Sigmoid colon (tissue), 7 donors: ENCODE data around the gene SLC25A24. TPM values are rescaled to one million over a fixed set of nuclear protein-coding genes. Genes with fewer than 3 reads are reported as not detected.
"Not testable (repeated sequence)": the region's sequence is repeated elsewhere in the genome, so short reads cannot be mapped to it uniquely, and the experiment has no call there.

ENCODE experiments used
- DNase-seq: peaks from one replicate; pipeline ENCODE4 v3.0.0-alpha.2; 2019
- H3K27ac ChIP-seq, 4 donors: fragments of 200-600 bp; sonication (generic); one replicate each; pipeline ENCODE4 v1.5.1; 2016 to 2019; ENCODE audit warnings: mild to moderate bottlenecking in 1 of 4
- H3K27me3 ChIP-seq, 3 donors: fragments of 200-600 bp; sonication (generic); one replicate each; pipeline ENCODE4 v1.5.1; 2019; ENCODE audit warnings: mild to moderate bottlenecking in 1 of 3
- H3K36me3 ChIP-seq, 4 donors: fragments of 200-600 bp; sonication (generic); one replicate each; pipeline ENCODE4 v1.5.1; 2016 to 2019
- H3K4me1 ChIP-seq, 4 donors: fragments of 200-600 bp; sonication (generic); one replicate each; pipeline ENCODE4 v1.5.1; 2017 to 2019
- H3K4me3 ChIP-seq, 4 donors: fragments of 200-600 bp; sonication (generic); one replicate each; pipeline ENCODE4 v1.5.1; 2017 to 2019; ENCODE audit warnings: mild to moderate bottlenecking in 2 of 4, moderate library complexity in 1 of 4
- H3K9me3 ChIP-seq, 4 donors: fragments of 200-600 bp in 3 of 4; sonication (generic) in 3 of 4; one replicate each; pipeline versions ENCODE4 v1.5.1 to v1.6.1; 2013 to 2019
- CTCF ChIP-seq, 4 experiments: fragments of 450-650 bp in 3 of 4; fragments of 200-600 bp in 1 of 4; IDR thresholded peaks; one replicate each; pipeline ENCODE4 v1.5.1; 2016 to 2019; ENCODE audit warnings: antibody characterized with exemption in 4 of 4, mild to moderate bottlenecking in 3 of 4, moderate library complexity in 2 of 4
- EP300 ChIP-seq, 4 donors: sonication (generic); formaldehyde crosslinking; IDR thresholded peaks; one replicate each; pipeline ENCODE4 v1.6.1; 2017; ENCODE audit warnings: antibody characterized with exemption in 4 of 4
- POLR2A ChIP-seq, 2 donors: fragments of 450-650 bp; IDR thresholded peaks; one replicate each; pipeline ENCODE4 v1.6.1; 2016; ENCODE audit warnings: antibody characterized with exemption in 2 of 2, mild to moderate bottlenecking in 2 of 2, moderate library complexity in 2 of 2
- POLR2AphosphoS5 ChIP-seq, 4 donors: sonication (generic); formaldehyde crosslinking; IDR thresholded peaks; one replicate each; pipeline ENCODE4 v1.6.1; 2017; ENCODE audit warnings: antibody characterized with exemption in 4 of 4
- WGBS, 2 donors: extraction: QIAGEN DNeasy Blood & Tissue Kit; methylation state at CpG; one replicate each; pipeline ENCODE4 v1.1.7; 2013; 5-methylcytosine and 5-hydroxymethylcytosine counted together
- intact Hi-C: fragments of 100-400 bp; cut with DNase I; formaldehyde crosslinking; loops from one replicate; pipeline ENCODE4 v1.15.1; 2023
- polyA plus RNA-seq, 3 donors: library from polyadenylated mRNA; stranded (reverse); fragments of 200-250 nt; gene quantifications; one replicate each; pipeline ENCODE4 v1.2.3, GENCODE V29; 2013
- total RNA-seq, 4 donors: library from RNA; depleted of rRNA; stranded (reverse); fragments of >200 nt; gene quantifications; one replicate each; pipeline ENCODE4 v1.1.0, GENCODE V29; 2016
- donor health status: healthy with polysubstance abuse.
- donor health status: Bipolar disorder and iron deficiency.
- donor health status: healthy.

The SLC25A24 gene
- total and polyA plus RNA-seq, 7 donors: 20.2 to 47.6 (median 28.5) TPM

GRCh38 chr1:108208724-108209446 lies 8.7 kb upstream of the SLC25A24 start:
- H3K4me1 ChIP-seq: no peaks in the 10 kb centered on the region
- 74 to 80% methylated on average over 11 of the region's 11 CpGs for WGBS, 2 donors
- TF ChIP-seq CTCF (IDR thresholded peaks at IDR 0.05): no peak
- TF ChIP-seq EP300 (IDR thresholded peaks at IDR 0.05): no peak
- TF ChIP-seq POLR2A (IDR thresholded peaks at IDR 0.05): no peak
- no peak for TF ChIP-seq POLR2AphosphoS5 (IDR thresholded peaks at IDR 0.05)
- no peak for DNase-seq
- H3K27me3 ChIP-seq: peaks cover 0 to 13% (median 0%) of the 10 kb centered on the region in 3 donors
- no peaks in the 10 kb centered on the region for H3K36me3 ChIP-seq
- H3K27ac ChIP-seq: no peak overlapping the region
- intact Hi-C loops: no loop called here
- H3K4me3 ChIP-seq: no peak overlapping the region
- H3K9me3 ChIP-seq: no peaks in the 10 kb centered on the region

- H3K36me3 ChIP-seq, DNase-seq: not testable (repeated sequence)
- WGBS, 2 donors: 75 to 87% methylated on average over 3 of the region's 3 CpGs
Measured at GRCh38 chr1:108203582-108203981, 3.4 kb upstream of the SLC25A24 start.

GRCh38 chr1:108201687-108202086 lies 1.5 kb upstream of the SLC25A24 start:
- no peak overlapping the region for H3K27ac ChIP-seq
- WGBS, 2 donors: 80 to 90% methylated on average over 5 of the region's 5 CpGs
- no peak for DNase-seq
- no peak overlapping the region for H3K4me3 ChIP-seq
- TF ChIP-seq EP300 (IDR thresholded peaks at IDR 0.05): no peak
- no peak for TF ChIP-seq POLR2AphosphoS5 (IDR thresholded peaks at IDR 0.05)
- TF ChIP-seq CTCF (IDR thresholded peaks at IDR 0.05): no peak
- TF ChIP-seq POLR2A (IDR thresholded peaks at IDR 0.05): no peak
- intact Hi-C loops: no loop called here
- H3K36me3 ChIP-seq: no peaks in the 10 kb centered on the region
- no peaks in the 10 kb centered on the region for H3K27me3 ChIP-seq
- H3K4me1 ChIP-seq: peaks cover 0 to 30% (median 21%) of the 10 kb centered on the region in 4 donors
- H3K9me3 ChIP-seq: no peaks in the 10 kb centered on the region

More at GRCh38 chr1:108203582-108203981, 3.4 kb upstream of the SLC25A24 start:
- H3K27me3 ChIP-seq, H3K9me3 ChIP-seq, intact Hi-C loops, H3K4me3 ChIP-seq, H3K27ac ChIP-seq: not testable (repeated sequence)
- H3K4me1 ChIP-seq: peaks cover 0 to 14% (median 11%) of the 10 kb centered on the region in 4 donors

GRCh38 chr1:108200687-108201051 lies 526 bp upstream of the SLC25A24 start:
- peaks cover 0 to 9% (median 0%) of the 10 kb centered on the region in 4 donors for H3K36me3 ChIP-seq
- no peak for TF ChIP-seq POLR2AphosphoS5 (IDR thresholded peaks at IDR 0.05)
- TF ChIP-seq POLR2A (IDR thresholded peaks at IDR 0.05): no peak
- TF ChIP-seq CTCF (IDR thresholded peaks at IDR 0.05): peak in 2 of 4 experiments; percentile 11 to 12
- no peak for TF ChIP-seq EP300 (IDR thresholded peaks at IDR 0.05)
- no peaks in the 10 kb centered on the region for H3K9me3 ChIP-seq
- H3K4me3 ChIP-seq: peak overlapping the region; percentile 87 to 93 (median 90)
- no peak for DNase-seq
- H3K27me3 ChIP-seq: no peaks in the 10 kb centered on the region
- 0 to 1% methylated on average over 10 of the region's 10 CpGs for WGBS, 2 donors
- H3K27ac ChIP-seq: peak overlapping the region; percentile 87 to 94 (median 91)
- intact Hi-C loops: no loop called here
- H3K4me1 ChIP-seq: peaks cover 0 to 31% (median 21%) of the 10 kb centered on the region in 4 donors

- intact Hi-C loops: no loop called here
- Histone ChIP-seq H3K27me3 (no peaks in the 10 kb centered on the region), H3K4me1 (peaks cover 0 to 31% (median 21%) of the 10 kb centered on the region in 4 donors), H3K4me3 (peak overlapping the region; percentile 87 to 93 (median 90)), H3K36me3 (peaks cover 0 to 16% (median 0%) of the 10 kb centered on the region in 4 donors), H3K27ac (peak overlapping the region; percentile 87 to 94 (median 91)), H3K9me3 (no peaks in the 10 kb centered on the region)
- DNase-seq: no peak
- WGBS, 2 donors: 3 to 10% methylated on average over 9 of the region's 9 CpGs
- no peak for TF ChIP-seq POLR2A (IDR thresholded peaks at IDR 0.05)
- no peak for TF ChIP-seq EP300 (IDR thresholded peaks at IDR 0.05)
- no peak for TF ChIP-seq POLR2AphosphoS5 (IDR thresholded peaks at IDR 0.05)
- no peak for TF ChIP-seq CTCF (IDR thresholded peaks at IDR 0.05)
Measured at GRCh38 chr1:108199201-108199691, 897 bp downstream of the SLC25A24 start.
